ENCODE measurements around the gene LRRC8D.

Gene LRRC8D

GRCh38 chr1:89901957-89902669 is 81.3 kb downstream of the LRRC8D start:
- DNase-seq (ENCODE audit: insufficient read length, low spot score) (no peak), FAIRE-seq (no peak)
- no peak for TF ChIP-seq CTCF (IDR thresholded peaks at IDR 0.05; ENCODE audit: insufficient read depth, missing control alignments)

- no peak for FAIRE-seq
- DNase-seq (ENCODE audit: insufficient read length, low spot score) = no peak
- no peak for TF ChIP-seq CTCF (IDR thresholded peaks at IDR 0.05; ENCODE audit: insufficient read depth, missing control alignments)
Observed at GRCh38 chr1:89903550-89903949, 82.7 kb downstream of the LRRC8D start.

GRCh38 chr1:89904219-89904980 is 83.6 kb downstream of the LRRC8D start:
- no peak for DNase-seq (ENCODE audit: insufficient read length, low spot score)
- no peak for TF ChIP-seq CTCF (IDR thresholded peaks at IDR 0.05; ENCODE audit: insufficient read depth, missing control alignments)
- FAIRE-seq = no peak

GRCh38 chr1:89905395-89906058 is 84.7 kb downstream of the LRRC8D start:
- no peak for FAIRE-seq

GRCh38 chr1:89906088-89906487 is 85.3 kb downstream of the LRRC8D start:
- DNase-seq (ENCODE audit: insufficient read length, low spot score) = no peak
- no peak for TF ChIP-seq CTCF (IDR thresholded peaks at IDR 0.05; ENCODE audit: insufficient read depth, missing control alignments)

More at GRCh38 chr1:89905395-89906058, 84.7 kb downstream of the LRRC8D start:
- no peak for DNase-seq (ENCODE audit: insufficient read length, low spot score)
- no peak for TF ChIP-seq CTCF (IDR thresholded peaks at IDR 0.05; ENCODE audit: insufficient read depth, missing control alignments)

DNA sequence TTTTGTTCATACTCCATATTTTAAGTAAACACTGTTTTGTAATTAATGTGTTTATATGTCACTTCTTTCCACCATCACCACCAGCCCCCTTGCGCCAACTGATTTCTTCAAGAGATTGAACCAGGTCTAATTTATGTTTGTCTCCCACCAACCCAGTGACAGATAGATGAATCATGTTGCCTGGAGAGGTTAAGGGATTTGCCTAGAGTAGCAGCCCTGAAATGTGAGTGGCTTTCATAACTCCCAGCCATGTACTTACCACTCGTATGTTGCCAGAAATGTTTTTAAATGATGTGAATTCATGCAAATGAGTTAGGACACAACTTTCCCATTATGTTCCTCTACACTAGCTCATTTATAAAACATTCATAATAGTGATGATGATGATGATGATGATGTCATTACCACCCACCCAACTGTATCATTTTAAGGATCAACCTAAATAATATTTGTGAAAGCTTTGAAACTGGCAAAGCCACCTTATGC is 86.9 kb downstream of the LRRC8D start:
- DNase-seq (ENCODE audit: insufficient read length, low spot score) (no peak), FAIRE-seq (no peak)
- no peak for TF ChIP-seq CTCF (IDR thresholded peaks at IDR 0.05; ENCODE audit: insufficient read depth, missing control alignments)

More at GRCh38 chr1:89906088-89906487, 85.3 kb downstream of the LRRC8D start:
- FAIRE-seq = no peak
